WTC11 (cell line): ENCODE data around the gene POLH. TPM values are rescaled to one million over a fixed set of nuclear protein-coding genes. Genes with fewer than 3 reads are reported as not detected.

Experiments
- ATAC-seq: fragments of 200-7000 bp; cut with Tn5 transposase; 2 replicates; pipeline ENCODE4 v1.10.0; 2021; ENCODE audit warnings: mild to moderate bottlenecking, moderate library complexity
- CTCF ChIA-PET: fragments of 300-600 bp; sonication (Branson Sonifier 250); formaldehyde crosslinking; loops from one replicate; lab custom pipeline; 2021; ENCODE audit warnings: antibody characterized with exemption; lab: Charles Lee
- POLR2A ChIA-PET: fragments of 350-600 bp; sonication (Branson Sonifier 250); formaldehyde crosslinking; loops from one replicate; lab custom pipeline; 2021; ENCODE audit warnings: antibody characterized with exemption; lab: Charles Lee
- DNase-seq: peaks from one replicate; pipeline ENCODE4 v3.0.0; 2021; ENCODE audit warnings: low spot score
- H3K27ac Mint-ChIP-seq: 2 replicates; pipeline ENCODE4 v1.8.0; 2021; ENCODE audit warnings: mixed read lengths
- H3K27me3 Mint-ChIP-seq: 2 replicates; pipeline ENCODE4 v1.8.0; 2021; ENCODE audit warnings: low read depth, mild to moderate bottlenecking, moderate library complexity, mixed read lengths
- H3K36me3 Mint-ChIP-seq: 2 replicates; pipeline ENCODE4 v1.8.0; 2021; ENCODE audit warnings: mixed read lengths
- H3K4me1 Mint-ChIP-seq: 2 replicates; pipeline ENCODE4 v1.8.0; 2022; ENCODE audit warnings: mixed read lengths
- H3K4me3 Mint-ChIP-seq: 2 replicates; pipeline ENCODE4 v1.8.0; 2021; ENCODE audit warnings: mild to moderate bottlenecking, moderate library complexity, mixed read lengths
- H3K9me3 Mint-ChIP-seq: 2 replicates; pipeline ENCODE4 v1.8.0; 2021; ENCODE audit warnings: mixed read lengths
- ATF1 ChIP-seq: sonication (generic); formaldehyde crosslinking; IDR thresholded peaks from 2 replicates; pipeline ENCODE4 v1.8.1; 2023; ENCODE audit warnings: mild to moderate bottlenecking, moderate library complexity, missing genetic modification reagents
- EMX1 ChIP-seq: fragments of 250-450 bp; sonication (Bioruptor Pico); IDR thresholded peaks from 2 replicates; pipeline ENCODE4 v1.8.0; 2021; ENCODE audit warnings: mild to moderate bottlenecking
- FOXK1 ChIP-seq: sonication (generic); formaldehyde crosslinking; IDR thresholded peaks from 2 replicates; pipeline ENCODE4 v1.8.0; 2022; ENCODE audit warnings: mild to moderate bottlenecking, moderate library complexity, missing genetic modification reagents
- FOXP1 ChIP-seq: sonication (generic); formaldehyde crosslinking; IDR thresholded peaks from 2 replicates; pipeline ENCODE4 v1.8.0; 2022; ENCODE audit warnings: missing genetic modification reagents, mild to moderate bottlenecking, moderate library complexity, borderline replicate concordance
- GABPB1 ChIP-seq: sonication (generic); formaldehyde crosslinking; IDR thresholded peaks from 2 replicates; pipeline ENCODE4 v1.8.1; 2023; ENCODE audit warnings: mild to moderate bottlenecking, missing genetic modification reagents
- JAZF1 ChIP-seq: fragments of 250-450 bp; sonication (Bioruptor Pico); IDR thresholded peaks from 2 replicates; pipeline ENCODE4 v1.9.0; 2021; ENCODE audit warnings: moderate library complexity, mild to moderate bottlenecking, inconsistent platforms
- KAT7 ChIP-seq: sonication (generic); formaldehyde crosslinking; IDR thresholded peaks from 2 replicates; pipeline ENCODE4 v1.8.1; 2023; ENCODE audit warnings: missing genetic modification reagents, mild to moderate bottlenecking, borderline replicate concordance
- MYBL2 ChIP-seq: sonication (generic); formaldehyde crosslinking; IDR thresholded peaks from 2 replicates; pipeline ENCODE4 v1.8.1; 2023; ENCODE audit warnings: mild to moderate bottlenecking, moderate library complexity, missing genetic modification reagents
- NFE2L1 ChIP-seq: sonication (generic); formaldehyde crosslinking; IDR thresholded peaks from 2 replicates; pipeline ENCODE4 v1.8.1; 2023; ENCODE audit warnings: missing genetic modification reagents
- NR1H2 ChIP-seq: sonication (generic); formaldehyde crosslinking; IDR thresholded peaks from 2 replicates; pipeline ENCODE4 v1.9.0; 2021; ENCODE audit warnings: mild to moderate bottlenecking, moderate library complexity, missing genetic modification reagents
- ZNF232 ChIP-seq: sonication (generic); formaldehyde crosslinking; IDR thresholded peaks from 2 replicates; pipeline ENCODE4 v1.8.0; 2022; ENCODE audit warnings: mild to moderate bottlenecking, missing genetic modification reagents
- ZNF263 ChIP-seq: sonication (generic); formaldehyde crosslinking; IDR thresholded peaks from 2 replicates; pipeline ENCODE4 v1.8.1; 2022; ENCODE audit warnings: low read depth, mild to moderate bottlenecking, moderate library complexity, missing genetic modification reagents
- ZNF396 ChIP-seq: fragments of 250-450 bp; sonication (Bioruptor Pico); IDR thresholded peaks from 2 replicates; pipeline ENCODE4 v1.8.0; 2021; ENCODE audit warnings: mild to moderate bottlenecking, moderate library complexity, borderline replicate concordance
- ZNF416 ChIP-seq: fragments of 250-450 bp; sonication (Bioruptor Pico); IDR thresholded peaks from 2 replicates; pipeline ENCODE4 v1.9.0; 2021; ENCODE audit warnings: mild to moderate bottlenecking, inconsistent platforms
- ZNF423 ChIP-seq: fragments of 250-450 bp; sonication (Bioruptor Pico); IDR thresholded peaks from 2 replicates; pipeline ENCODE4 v2.1.2; 2022; ENCODE audit warnings: mild to moderate bottlenecking, moderate library complexity
- total RNA-seq: library from RNA; stranded (reverse); gene quantifications from 3 replicates; pipeline ENCODE4 v1.2.3, GENCODE V29; 2021
- TF ChIP-seq, protein P1 (sequence below): fragments of 250-450 bp; sonication (Bioruptor Pico); conservative IDR thresholded peaks from 2 replicates; pipeline ENCODE4 v1.9.0; 2021; ENCODE audit warnings: mild to moderate bottlenecking
- TF ChIP-seq, protein P2 (sequence below): sonication (generic); formaldehyde crosslinking; conservative IDR thresholded peaks from 2 replicates; pipeline ENCODE4 v1.8.1; 2023; ENCODE audit warnings: mild to moderate bottlenecking, low read depth, missing genetic modification reagents, moderate library complexity
- TF ChIP-seq, protein P3 (sequence below): sonication (generic); formaldehyde crosslinking; IDR thresholded peaks from 2 replicates; pipeline ENCODE4 v1.8.0; 2023; ENCODE audit warnings: missing genetic modification reagents, mild to moderate bottlenecking, borderline replicate concordance
- TF ChIP-seq, protein P4 (sequence below): sonication (generic); formaldehyde crosslinking; IDR thresholded peaks from 2 replicates; pipeline ENCODE4 v1.8.1; 2023; ENCODE audit warnings: mild to moderate bottlenecking, missing genetic modification reagents, moderate library complexity
- TF ChIP-seq, protein P5 (sequence below): fragments of 250-450 bp; sonication (Bioruptor Pico); IDR thresholded peaks from 2 replicates; pipeline ENCODE4 v1.9.0; 2021; ENCODE audit warnings: mild to moderate bottlenecking

The POLH gene
- total RNA-seq, 1 experiment from 2014 or later = 28.0 TPM

DNA sequence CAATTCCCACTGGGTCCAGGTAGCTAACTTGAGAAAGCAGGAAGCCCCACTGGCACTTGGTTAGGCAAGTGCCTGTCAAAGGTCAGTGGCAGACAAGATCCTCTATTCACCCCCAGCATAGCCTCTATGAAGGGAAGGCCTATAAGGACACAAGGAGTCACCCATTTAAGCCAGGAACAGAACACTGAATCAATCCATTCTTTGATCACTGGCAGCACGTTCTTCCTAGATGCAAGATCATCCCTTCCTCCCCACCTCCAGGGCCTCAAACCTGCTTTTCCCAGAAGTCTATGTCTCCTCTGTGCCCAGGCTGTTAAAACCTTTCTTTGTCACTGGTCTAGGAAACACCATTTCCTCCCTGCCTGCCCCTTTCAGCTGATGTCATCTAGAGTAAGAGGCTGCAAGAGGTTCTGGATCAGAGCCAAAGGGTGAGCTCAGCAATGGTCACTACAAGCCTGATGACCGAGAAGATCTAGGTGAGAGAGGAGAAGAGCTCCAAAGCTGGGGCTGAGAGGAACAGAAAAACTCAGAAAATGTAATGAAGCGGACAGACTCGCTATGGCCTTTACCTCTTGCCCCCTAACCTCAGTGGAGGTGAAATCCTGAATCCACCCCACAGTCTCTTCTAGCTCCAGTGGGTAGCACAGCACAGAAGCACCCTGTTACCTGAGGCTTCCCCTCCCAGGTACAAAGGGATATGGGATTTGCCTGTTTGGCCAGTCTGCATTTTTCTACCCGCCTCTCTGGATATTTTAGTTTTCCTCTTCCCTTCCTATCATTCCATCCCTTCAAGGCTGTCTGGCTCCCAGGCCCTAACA lies 51.2 kb downstream of the POLH start:
- Mint-ChIP-seq H3K27ac (no peak overlapping the region), H3K4me1 (peaks cover 17% of the 10 kb centered on the region), H3K36me3 (peaks cover 43% of the 10 kb centered on the region), H3K4me3 (peak overlapping the region; percentile 56), H3K27me3 (no peaks in the 10 kb centered on the region), H3K9me3 (no peaks in the 10 kb centered on the region)
- DNase-seq (no peak), ATAC-seq (no peak)
- ChIA-PET POLR2A (no interaction called here), CTCF (no interaction called here)
- TF ChIP-seq GABPB1 (CRISPR knock-in tag) (peak; percentile 99), EMX1 (CRISPR knock-in tag) (no peak)

DNA sequence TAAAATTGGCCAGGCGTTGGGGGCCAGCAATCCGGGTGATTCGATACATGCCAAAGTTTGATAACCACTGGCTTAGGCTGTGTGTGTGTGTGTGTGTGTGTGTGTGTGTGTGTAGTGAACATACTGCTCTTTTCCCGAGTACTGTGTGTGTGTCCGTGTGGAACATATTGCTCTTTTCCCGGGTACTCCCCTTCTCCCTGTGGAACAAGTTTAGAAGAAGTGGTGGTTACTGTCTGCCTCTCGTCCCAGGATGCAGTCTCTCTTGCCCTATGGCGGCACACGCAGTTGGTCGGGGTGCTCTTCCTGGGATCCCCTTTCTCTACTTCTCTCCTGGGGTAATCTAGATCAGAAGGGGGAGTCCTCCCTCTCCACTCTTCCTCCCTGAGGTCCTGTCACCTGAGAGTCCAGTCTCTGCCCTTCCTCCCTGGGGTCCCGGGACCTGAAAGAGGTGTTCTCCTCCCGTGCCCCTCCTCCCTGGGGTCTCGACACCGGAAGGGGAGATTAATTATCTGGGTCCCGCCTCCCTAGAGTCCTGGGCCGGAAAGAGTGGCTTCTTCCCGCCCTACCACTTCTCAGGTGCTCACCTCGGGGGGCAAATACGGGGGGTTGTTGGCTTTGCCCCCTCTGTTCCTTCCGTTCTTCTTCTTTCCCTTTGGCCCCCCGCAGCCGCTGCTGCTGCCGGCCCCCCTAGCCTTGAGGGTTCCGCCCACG lies 52.6 kb downstream of the POLH start:
- Mint-ChIP-seq H3K36me3 (peaks cover 32% of the 10 kb centered on the region), H3K27me3 (no peaks in the 10 kb centered on the region), H3K9me3 (no peaks in the 10 kb centered on the region), H3K27ac (peak overlapping the region; percentile 93), H3K4me3 (peak overlapping the region; percentile 98), H3K4me1 (peaks cover 17% of the 10 kb centered on the region)
- ATAC-seq (peak; percentile 24), DNase-seq (peak; percentile 54)
- POLR2A ChIA-PET = interaction anchor here (1.0 to 2.5 kb wide), 6 partner anchors 17 to 322 kb away, joined by 3 to 32 read pairs (median 6); partner anchors contain the start of genes RSPH9 and VEGFA
- CTCF ChIA-PET = interaction anchor here (1.0 to 2.3 kb wide), 12 partner anchors 16 to 468 kb away, joined by 3 to 16 read pairs (median 5); partner anchors contain the start of genes RSPH9 and VEGFA
- TF ChIP-seq, protein P1, sequence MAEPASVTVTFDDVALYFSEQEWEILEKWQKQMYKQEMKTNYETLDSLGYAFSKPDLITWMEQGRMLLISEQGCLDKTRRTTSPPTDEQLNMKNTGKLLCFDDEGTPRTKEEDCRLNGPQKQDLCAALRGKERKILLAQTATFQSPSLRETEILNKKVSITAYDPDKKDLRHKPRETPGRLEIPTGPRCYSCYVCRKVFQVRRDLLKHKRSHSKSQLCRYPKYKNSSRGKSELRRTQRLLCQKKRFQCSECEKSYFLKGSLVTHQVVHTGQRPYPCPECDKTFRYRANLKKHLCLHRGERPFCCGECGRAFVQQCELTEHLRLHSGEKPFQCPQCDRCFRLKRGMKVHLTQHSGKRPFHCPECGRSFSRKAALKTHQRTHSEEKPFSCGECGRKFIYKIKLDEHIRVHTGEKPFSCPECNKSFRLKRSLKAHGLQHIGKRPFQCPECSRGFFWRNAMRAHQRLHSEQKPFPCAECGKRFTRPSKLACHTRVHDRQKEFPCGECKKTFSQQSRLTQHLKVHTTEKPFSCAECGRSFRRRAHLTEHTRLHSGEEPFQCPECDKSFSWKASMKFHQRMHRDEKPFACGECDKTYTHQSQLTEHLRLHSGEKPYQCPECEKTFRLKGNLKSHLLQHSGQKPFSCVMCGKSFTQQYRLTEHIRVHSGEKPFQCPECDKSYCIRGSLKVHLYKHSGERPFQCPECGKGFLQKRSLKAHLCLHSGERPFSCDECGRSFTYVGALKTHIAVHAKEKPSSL (CRISPR knock-in tag) = no peak
- TF ChIP-seq EMX1 (CRISPR knock-in tag) (no peak), ZNF232 (CRISPR knock-in tag) (no peak), FOXK1 (CRISPR knock-in tag) (no peak), GABPB1 (CRISPR knock-in tag) (no peak), ZNF423 (CRISPR knock-in tag) (0 out of 2 replicates have a peak, but pooled peaks have one; percentile 13), NR1H2 (no peak), ZNF263 (CRISPR knock-in tag) (peak; percentile 88), KAT7 (CRISPR knock-in tag) (no peak), MYBL2 (CRISPR knock-in tag) (no peak), FOXP1 (CRISPR knock-in tag) (peak; percentile 48; the same call in 1 of the 2 replicates), JAZF1 (CRISPR knock-in tag) (no peak), ZNF416 (CRISPR knock-in tag) (no peak), ATF1 (CRISPR knock-in tag) (no peak), NFE2L1 (CRISPR knock-in tag) (no peak), ZNF396 (CRISPR knock-in tag) (no peak)
- TF ChIP-seq, protein P2, sequence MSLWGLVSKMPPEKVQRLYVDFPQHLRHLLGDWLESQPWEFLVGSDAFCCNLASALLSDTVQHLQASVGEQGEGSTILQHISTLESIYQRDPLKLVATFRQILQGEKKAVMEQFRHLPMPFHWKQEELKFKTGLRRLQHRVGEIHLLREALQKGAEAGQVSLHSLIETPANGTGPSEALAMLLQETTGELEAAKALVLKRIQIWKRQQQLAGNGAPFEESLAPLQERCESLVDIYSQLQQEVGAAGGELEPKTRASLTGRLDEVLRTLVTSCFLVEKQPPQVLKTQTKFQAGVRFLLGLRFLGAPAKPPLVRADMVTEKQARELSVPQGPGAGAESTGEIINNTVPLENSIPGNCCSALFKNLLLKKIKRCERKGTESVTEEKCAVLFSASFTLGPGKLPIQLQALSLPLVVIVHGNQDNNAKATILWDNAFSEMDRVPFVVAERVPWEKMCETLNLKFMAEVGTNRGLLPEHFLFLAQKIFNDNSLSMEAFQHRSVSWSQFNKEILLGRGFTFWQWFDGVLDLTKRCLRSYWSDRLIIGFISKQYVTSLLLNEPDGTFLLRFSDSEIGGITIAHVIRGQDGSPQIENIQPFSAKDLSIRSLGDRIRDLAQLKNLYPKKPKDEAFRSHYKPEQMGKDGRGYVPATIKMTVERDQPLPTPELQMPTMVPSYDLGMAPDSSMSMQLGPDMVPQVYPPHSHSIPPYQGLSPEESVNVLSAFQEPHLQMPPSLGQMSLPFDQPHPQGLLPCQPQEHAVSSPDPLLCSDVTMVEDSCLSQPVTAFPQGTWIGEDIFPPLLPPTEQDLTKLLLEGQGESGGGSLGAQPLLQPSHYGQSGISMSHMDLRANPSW (CRISPR knock-in tag) = no peak
- TF ChIP-seq, protein P3, sequence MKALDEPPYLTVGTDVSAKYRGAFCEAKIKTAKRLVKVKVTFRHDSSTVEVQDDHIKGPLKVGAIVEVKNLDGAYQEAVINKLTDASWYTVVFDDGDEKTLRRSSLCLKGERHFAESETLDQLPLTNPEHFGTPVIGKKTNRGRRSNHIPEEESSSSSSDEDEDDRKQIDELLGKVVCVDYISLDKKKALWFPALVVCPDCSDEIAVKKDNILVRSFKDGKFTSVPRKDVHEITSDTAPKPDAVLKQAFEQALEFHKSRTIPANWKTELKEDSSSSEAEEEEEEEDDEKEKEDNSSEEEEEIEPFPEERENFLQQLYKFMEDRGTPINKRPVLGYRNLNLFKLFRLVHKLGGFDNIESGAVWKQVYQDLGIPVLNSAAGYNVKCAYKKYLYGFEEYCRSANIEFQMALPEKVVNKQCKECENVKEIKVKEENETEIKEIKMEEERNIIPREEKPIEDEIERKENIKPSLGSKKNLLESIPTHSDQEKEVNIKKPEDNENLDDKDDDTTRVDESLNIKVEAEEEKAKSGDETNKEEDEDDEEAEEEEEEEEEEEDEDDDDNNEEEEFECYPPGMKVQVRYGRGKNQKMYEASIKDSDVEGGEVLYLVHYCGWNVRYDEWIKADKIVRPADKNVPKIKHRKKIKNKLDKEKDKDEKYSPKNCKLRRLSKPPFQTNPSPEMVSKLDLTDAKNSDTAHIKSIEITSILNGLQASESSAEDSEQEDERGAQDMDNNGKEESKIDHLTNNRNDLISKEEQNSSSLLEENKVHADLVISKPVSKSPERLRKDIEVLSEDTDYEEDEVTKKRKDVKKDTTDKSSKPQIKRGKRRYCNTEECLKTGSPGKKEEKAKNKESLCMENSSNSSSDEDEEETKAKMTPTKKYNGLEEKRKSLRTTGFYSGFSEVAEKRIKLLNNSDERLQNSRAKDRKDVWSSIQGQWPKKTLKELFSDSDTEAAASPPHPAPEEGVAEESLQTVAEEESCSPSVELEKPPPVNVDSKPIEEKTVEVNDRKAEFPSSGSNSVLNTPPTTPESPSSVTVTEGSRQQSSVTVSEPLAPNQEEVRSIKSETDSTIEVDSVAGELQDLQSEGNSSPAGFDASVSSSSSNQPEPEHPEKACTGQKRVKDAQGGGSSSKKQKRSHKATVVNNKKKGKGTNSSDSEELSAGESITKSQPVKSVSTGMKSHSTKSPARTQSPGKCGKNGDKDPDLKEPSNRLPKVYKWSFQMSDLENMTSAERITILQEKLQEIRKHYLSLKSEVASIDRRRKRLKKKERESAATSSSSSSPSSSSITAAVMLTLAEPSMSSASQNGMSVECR (CRISPR knock-in tag) = no peak
- TF ChIP-seq, protein P4, sequence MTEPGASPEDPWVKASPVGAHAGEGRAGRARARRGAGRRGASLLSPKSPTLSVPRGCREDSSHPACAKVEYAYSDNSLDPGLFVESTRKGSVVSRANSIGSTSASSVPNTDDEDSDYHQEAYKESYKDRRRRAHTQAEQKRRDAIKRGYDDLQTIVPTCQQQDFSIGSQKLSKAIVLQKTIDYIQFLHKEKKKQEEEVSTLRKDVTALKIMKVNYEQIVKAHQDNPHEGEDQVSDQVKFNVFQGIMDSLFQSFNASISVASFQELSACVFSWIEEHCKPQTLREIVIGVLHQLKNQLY (CRISPR knock-in tag) = no peak
- TF ChIP-seq, protein P5, sequence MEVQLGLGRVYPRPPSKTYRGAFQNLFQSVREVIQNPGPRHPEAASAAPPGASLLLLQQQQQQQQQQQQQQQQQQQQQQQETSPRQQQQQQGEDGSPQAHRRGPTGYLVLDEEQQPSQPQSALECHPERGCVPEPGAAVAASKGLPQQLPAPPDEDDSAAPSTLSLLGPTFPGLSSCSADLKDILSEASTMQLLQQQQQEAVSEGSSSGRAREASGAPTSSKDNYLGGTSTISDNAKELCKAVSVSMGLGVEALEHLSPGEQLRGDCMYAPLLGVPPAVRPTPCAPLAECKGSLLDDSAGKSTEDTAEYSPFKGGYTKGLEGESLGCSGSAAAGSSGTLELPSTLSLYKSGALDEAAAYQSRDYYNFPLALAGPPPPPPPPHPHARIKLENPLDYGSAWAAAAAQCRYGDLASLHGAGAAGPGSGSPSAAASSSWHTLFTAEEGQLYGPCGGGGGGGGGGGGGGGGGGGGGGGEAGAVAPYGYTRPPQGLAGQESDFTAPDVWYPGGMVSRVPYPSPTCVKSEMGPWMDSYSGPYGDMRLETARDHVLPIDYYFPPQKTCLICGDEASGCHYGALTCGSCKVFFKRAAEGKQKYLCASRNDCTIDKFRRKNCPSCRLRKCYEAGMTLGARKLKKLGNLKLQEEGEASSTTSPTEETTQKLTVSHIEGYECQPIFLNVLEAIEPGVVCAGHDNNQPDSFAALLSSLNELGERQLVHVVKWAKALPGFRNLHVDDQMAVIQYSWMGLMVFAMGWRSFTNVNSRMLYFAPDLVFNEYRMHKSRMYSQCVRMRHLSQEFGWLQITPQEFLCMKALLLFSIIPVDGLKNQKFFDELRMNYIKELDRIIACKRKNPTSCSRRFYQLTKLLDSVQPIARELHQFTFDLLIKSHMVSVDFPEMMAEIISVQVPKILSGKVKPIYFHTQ (CRISPR knock-in tag) = no peak
